GM21390 (cell line): ENCODE measurements around the gene RAF1.
A peak's percentile ranks its signal among the peaks of the same experiment; 100 is the strongest.
"Not testable (repeated sequence)": the region's sequence is repeated elsewhere in the genome, so short reads cannot be mapped to it uniquely, and the experiment has no call there.

Source experiments
- ATAC-seq: cut with Tn5 transposase; IDR thresholded peaks from one replicate; pipeline ENCODE4 v1.9.1; 2021; ENCODE audit not compliant: unreplicated experiment

The RAF1 gene

DNA sequence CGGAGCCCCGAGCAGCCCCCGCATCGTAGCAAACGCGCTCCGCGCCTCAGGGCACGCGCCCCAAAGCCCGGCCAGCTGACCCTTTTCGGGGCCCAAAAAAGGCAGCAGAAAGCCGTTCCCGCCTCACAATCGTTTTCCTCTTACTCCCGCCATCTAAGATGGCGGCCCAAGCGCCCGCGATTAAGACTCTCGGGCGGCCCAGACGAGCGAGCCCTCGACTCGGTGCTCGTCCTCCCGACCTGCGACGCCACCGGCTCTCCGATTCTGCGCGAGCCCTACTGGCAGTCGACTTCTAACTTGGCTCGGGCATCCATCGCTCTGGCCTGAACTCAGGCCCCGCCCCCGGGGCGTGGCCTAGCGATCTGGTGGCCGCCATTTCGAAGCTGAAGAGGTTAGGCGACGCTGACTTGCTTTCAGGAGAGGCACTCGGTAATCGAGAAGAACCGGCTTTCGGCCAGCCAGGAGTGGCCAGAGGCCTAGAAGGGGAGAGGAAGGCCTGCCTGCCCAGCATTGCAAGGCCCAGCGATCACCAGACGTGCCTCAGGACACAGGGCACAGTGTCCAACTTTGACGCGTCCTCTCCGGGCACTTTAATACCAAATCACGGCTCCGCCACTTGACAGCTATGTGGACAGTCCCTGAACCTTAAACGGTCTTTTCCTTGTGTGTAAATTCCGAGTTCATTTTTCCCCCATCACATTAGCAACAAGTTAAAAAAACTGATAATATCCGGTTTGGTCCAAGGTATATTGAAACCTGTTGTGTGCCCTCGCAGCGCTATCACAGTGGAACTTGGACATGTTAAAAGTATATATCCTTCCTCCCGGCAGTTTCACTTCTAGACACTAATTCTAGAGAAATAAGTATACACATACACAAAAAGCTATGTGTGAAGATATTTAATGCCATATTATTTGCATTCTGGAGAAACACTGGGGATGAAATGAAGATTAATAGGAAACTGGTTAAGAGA, at the start of gene RAF1:
Gene RAF1, minus strand, starts transcription at position 182 of the 973 bp plus-strand sequence. CDS start 45,396 bp downstream, outside the sequence.
- peak; percentile 91 for ATAC-seq

- no peak for ATAC-seq
Measured at GRCh38 chr3:12710062-12710461, 46.1 kb upstream of the RAF1 start.

- no peak for ATAC-seq
Measured at GRCh38 chr3:12709334-12709733, 45.4 kb upstream of the RAF1 start.

DNA sequence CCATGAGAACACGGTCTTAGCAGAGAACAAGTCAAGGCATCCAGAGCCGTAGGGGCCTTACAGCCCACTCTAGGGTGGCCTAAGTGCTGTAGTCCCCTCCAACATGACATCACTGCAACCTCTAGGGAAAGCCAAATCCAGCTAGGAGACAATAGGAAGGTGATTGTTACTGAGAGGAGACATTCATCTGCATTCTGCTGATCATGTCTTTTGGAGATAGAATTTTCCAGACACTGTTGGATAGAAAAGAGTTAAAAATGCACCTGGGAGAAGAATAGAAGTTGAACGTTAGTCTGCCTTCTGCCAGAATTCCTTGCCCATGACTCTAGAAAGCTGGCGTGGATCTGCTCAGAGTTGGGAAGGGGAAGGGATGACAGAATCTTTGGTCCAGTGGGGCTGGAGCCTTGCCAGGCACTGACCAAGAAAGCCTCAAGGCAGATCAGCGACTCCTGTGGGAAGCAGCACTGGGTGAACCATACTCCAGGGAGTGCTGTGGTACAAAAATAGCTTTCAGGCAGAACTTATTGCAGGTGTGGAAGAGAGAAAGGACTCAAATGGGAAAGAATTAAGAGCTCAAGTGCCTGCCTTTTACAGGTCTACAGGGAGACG, 44.8 kb upstream of the RAF1 start:
- no peak for ATAC-seq

- ATAC-seq: no peak
Measured at GRCh38 chr3:12707449-12707848, 43.5 kb upstream of the RAF1 start.

DNA sequence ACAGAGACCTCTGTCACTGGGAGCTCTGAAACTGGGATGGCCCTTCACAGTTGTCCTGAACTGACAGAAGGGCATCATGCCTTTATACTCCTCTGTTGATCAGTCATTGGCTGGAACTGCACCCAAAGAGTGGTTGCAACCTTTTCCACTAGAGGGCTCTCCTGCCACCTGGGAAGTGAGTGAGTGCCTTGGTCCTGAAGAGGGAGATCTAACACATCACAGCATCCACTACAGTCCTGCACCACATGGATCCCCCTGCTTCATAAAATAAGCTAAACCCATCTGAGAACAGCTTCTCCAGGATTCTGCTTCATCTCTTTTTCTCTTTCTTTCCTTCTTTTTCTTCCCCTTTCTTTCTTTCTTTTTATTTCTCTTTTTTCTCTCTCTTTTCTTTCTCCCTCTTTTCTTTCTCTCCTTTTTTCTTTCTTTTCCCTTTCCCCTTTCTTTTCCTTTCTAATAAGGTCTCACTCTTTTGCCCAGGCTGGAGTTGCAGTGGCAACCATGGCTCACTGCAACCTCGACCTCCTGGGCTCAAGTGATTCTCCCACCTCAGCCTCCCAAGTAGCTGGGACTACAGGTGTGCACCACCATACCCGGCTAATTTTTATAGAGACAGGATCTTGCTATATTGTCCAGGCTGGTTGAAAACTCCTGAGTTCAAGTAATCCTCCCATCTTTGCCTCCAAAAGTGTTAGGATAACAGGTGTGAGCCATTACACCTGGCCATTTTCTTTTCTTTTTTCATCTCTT, 42.8 kb upstream of the RAF1 start:
- ATAC-seq: peak; percentile 90

- no peak for ATAC-seq
Measured at GRCh38 chr3:12705981-12706380, 42.1 kb upstream of the RAF1 start.

DNA sequence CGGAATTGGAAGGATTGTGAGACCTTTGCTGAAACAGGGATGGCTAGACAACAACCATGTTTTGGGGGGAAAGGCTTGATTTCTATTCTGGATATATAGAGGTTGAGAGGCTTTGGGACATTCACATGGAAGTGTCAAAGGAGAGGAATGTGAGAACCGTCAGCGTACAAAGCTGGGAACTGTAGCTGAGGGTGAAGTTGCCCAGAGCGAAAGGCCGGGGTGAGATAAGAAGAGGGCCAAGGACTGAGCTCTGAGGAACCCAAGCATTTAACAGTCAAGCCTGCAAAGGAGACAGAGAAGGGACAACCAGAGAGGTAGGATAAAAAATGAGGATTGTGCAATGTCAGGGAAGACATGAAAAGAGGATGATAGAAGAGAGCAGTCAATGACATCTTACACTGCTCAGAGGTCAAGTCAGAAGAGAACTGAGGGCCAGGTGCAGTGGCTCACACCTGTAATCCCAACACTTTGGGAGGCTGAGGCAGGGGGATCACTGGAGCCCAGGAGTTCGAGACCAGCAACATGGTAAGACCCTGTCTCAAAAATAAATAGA, 41.5 kb upstream of the RAF1 start:
- no peak for ATAC-seq

GRCh38 chr3:12702501-12702900, 38.6 kb upstream of the RAF1 start:
- no peak for ATAC-seq

- ATAC-seq: not testable (repeated sequence)
Measured at GRCh38 chr3:12701601-12702000, 37.7 kb upstream of the RAF1 start.

GRCh38 chr3:12700800-12701199, 36.9 kb upstream of the RAF1 start:
- no peak for ATAC-seq

- ATAC-seq: no peak
Measured at GRCh38 chr3:12695916-12696315, 32.0 kb upstream of the RAF1 start.

- no peak for ATAC-seq
Measured at GRCh38 chr3:12695112-12695511, 31.2 kb upstream of the RAF1 start.

- no peak for ATAC-seq
Measured at GRCh38 chr3:12692444-12692843, 28.5 kb upstream of the RAF1 start.

DNA sequence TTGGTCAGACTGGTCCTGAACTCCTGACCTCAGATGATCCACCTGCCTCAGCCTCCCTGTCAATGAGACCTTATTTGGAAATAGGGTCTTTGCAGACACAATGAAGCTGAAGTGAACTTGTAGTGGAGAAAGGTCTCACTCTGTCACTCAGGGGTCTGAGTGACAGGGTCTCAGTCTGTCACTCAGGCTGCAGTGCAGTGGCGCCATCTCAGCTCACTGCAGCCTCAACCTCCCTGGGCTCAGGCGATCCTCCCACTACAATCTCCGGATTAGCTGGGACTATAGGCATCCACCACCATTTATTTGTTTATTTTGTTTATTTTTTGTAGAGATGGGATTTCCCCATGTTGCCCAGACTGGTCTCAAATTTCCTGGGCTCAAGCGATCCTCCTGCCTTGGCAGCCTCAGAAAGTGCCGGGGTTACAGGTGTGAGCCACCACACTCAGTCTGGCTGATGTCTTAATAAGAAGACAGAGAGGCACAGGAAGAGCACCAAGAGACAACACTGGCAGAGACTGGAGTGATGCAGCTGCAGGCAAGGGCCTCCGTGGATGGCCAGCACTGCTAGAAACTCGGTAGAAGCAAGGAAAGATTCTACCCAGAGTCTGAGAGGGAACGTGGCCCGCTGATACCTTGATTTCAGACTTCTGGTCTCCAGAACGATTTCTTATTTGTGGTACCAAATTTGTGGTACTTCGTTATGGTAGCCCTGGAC, 26.2 kb upstream of the RAF1 start:
- no peak for ATAC-seq

GRCh38 chr3:12687948-12688347, 24.0 kb upstream of the RAF1 start:
- no peak for ATAC-seq

GRCh38 chr3:12686096-12686495, 22.2 kb upstream of the RAF1 start:
- no peak for ATAC-seq

GRCh38 chr3:12681943-12682390, 18.1 kb upstream of the RAF1 start:
- ATAC-seq: no peak

- no peak for ATAC-seq
Measured at GRCh38 chr3:12681089-12681942, 17.4 kb upstream of the RAF1 start.

- ATAC-seq: no peak
Measured at GRCh38 chr3:12679468-12679867, 15.6 kb upstream of the RAF1 start.
